Glutamatergic neuron (in vitro differentiated cells): ENCODE measurements around the gene KRTAP10-7. TPM values are rescaled to one million over a fixed set of nuclear protein-coding genes. Genes with fewer than 3 reads are reported as not detected.
"Not testable (repeated sequence)": the region's sequence is repeated elsewhere in the genome, so short reads cannot be mapped to it uniquely, and the experiment has no call there.

Experiments
- DNase-seq: peaks from one replicate; pipeline ENCODE4 v3.0.0; 2022
- H3K27ac Mint-ChIP-seq: one replicate; pipeline ENCODE4 v1.8.0; 2020; ENCODE audit warnings: mild to moderate bottlenecking, mixed read lengths, inconsistent platforms; ENCODE audit not compliant: unreplicated experiment
- H3K27me3 Mint-ChIP-seq: one replicate; pipeline ENCODE4 v1.8.0; 2020; ENCODE audit warnings: mild to moderate bottlenecking, moderate library complexity, mixed read lengths, inconsistent platforms; ENCODE audit not compliant: unreplicated experiment
- H3K36me3 Mint-ChIP-seq: one replicate; pipeline ENCODE4 v1.8.0; 2020; ENCODE audit warnings: mild to moderate bottlenecking, mixed read lengths, inconsistent platforms; ENCODE audit not compliant: unreplicated experiment
- H3K4me1 Mint-ChIP-seq: one replicate; pipeline ENCODE4 v1.8.0; 2020; ENCODE audit warnings: mild to moderate bottlenecking, low read depth, mixed read lengths, inconsistent platforms; ENCODE audit not compliant: unreplicated experiment
- H3K4me3 Mint-ChIP-seq: one replicate; pipeline ENCODE4 v1.8.0; 2020; ENCODE audit warnings: mild to moderate bottlenecking, mixed read lengths, inconsistent platforms; ENCODE audit not compliant: unreplicated experiment
- H3K9me3 Mint-ChIP-seq: one replicate; pipeline ENCODE4 v1.8.0; 2020; ENCODE audit warnings: mild to moderate bottlenecking, moderate library complexity, mixed read lengths, inconsistent platforms; ENCODE audit not compliant: unreplicated experiment
- total RNA-seq: library from RNA; stranded (reverse); fragmentation: NEBNext Ultra II Directional; extraction: Animal tissue kit (Norgen Biotek cat#: 25700); gene quantifications from one replicate; pipeline ENCODE4 v1.2.1, GENCODE V29; 2021; ENCODE audit not compliant: unreplicated experiment
- TF ChIP-seq, protein P1 (sequence below): fragments of 200-600 bp; sonication (generic); IDR thresholded peaks from one replicate; pipeline ENCODE4 v1.5.0; 2021; ENCODE audit not compliant: partially characterized antibody, unreplicated experiment

KRTAP10-7 gene
- total RNA-seq, 1 donor from 2014 or later = not detected

DNA sequence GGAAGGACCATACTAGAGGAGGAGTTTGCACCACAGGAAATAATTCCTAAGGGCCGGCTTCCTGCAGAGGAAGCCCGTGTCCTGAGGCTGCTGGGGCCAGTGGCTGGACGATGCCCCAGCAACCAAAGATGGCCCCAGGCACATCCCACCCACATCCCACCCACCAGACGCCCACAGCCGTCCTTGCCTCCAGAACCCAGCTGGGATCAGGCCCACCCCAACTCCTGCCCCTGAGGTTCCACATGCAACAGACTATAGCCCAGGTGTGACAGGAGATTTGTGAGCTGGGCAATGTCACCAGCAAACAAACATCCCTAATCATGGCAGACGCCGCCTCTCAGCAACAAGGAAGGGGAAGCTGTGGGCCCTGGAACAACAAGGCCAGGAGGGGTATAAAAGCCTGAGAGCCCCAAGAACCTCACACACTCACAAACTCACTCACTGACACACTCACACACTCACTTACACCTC is 26.3 kb downstream of the KRTAP10-7 start, which contains the start of gene KRTAP10-9:
KRTAP10-9 (plus strand) TSS at position 421 of the 471 bp plus-strand sequence. CDS start 79 bp downstream, outside the sequence.
- no peak for DNase-seq
- Mint-ChIP-seq H3K36me3 (peaks cover 50% of the 10 kb centered on the region), H3K27ac (peak within 1 kb of the TSS; percentile 22)

GRCh38 chr21:44627181-44627822 is 26.9 kb downstream of the KRTAP10-7 start:
- not testable (repeated sequence) for H3K27me3 Mint-ChIP-seq, H3K4me3 Mint-ChIP-seq, H3K4me1 Mint-ChIP-seq, DNase-seq
- Mint-ChIP-seq H3K9me3 (peaks cover 16% of the 10 kb centered on the region), H3K27ac (peak overlapping the region; percentile 22), H3K36me3 (peaks cover 54% of the 10 kb centered on the region)

More for the DNA sequence above, 26.3 kb downstream of the KRTAP10-7 start, which contains the start of gene KRTAP10-9:
- H3K4me3 Mint-ChIP-seq = no peak within 1 kb of the TSS
- H3K9me3 Mint-ChIP-seq = peaks cover 15% of the 10 kb centered on the region
- H3K4me1 Mint-ChIP-seq = peaks cover 2% of the 10 kb centered on the region
- TF ChIP-seq, protein P1, sequence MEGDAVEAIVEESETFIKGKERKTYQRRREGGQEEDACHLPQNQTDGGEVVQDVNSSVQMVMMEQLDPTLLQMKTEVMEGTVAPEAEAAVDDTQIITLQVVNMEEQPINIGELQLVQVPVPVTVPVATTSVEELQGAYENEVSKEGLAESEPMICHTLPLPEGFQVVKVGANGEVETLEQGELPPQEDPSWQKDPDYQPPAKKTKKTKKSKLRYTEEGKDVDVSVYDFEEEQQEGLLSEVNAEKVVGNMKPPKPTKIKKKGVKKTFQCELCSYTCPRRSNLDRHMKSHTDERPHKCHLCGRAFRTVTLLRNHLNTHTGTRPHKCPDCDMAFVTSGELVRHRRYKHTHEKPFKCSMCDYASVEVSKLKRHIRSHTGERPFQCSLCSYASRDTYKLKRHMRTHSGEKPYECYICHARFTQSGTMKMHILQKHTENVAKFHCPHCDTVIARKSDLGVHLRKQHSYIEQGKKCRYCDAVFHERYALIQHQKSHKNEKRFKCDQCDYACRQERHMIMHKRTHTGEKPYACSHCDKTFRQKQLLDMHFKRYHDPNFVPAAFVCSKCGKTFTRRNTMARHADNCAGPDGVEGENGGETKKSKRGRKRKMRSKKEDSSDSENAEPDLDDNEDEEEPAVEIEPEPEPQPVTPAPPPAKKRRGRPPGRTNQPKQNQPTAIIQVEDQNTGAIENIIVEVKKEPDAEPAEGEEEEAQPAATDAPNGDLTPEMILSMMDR = no peak
- H3K27me3 Mint-ChIP-seq = peaks cover 3% of the 10 kb centered on the region

DNA sequence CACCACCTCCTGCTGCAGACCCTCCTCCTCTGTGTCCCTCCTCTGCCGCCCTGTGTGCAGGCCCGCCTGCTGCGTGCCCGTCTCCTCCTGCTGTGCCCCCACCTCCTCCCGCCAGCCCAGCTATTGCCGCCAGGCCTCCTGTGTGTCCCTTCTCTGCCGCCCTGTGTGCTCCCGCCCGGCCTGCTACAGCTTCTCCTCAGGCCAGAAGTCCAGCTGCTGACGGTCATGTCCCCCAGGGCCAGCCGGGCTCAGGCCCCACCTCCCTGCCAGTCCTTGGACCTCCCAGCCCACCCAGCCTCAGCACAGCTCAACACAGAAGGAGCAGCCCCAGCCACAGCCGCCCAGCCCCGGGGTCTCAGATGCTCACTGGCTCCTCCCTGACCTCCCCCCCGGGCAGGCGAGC is 27.4 kb downstream of the KRTAP10-7 start:
- H3K4me3 Mint-ChIP-seq, DNase-seq, H3K27me3 Mint-ChIP-seq, H3K4me1 Mint-ChIP-seq: not testable (repeated sequence)
- peaks cover 16% of the 10 kb centered on the region for H3K9me3 Mint-ChIP-seq
- H3K36me3 Mint-ChIP-seq = peaks cover 50% of the 10 kb centered on the region
- H3K27ac Mint-ChIP-seq = peak overlapping the region; percentile 22

- H3K36me3 Mint-ChIP-seq = peaks cover 48% of the 10 kb centered on the region
- peaks cover 2% of the 10 kb centered on the region for H3K4me1 Mint-ChIP-seq
- H3K27me3 Mint-ChIP-seq = peaks cover 3% of the 10 kb centered on the region
- DNase-seq = no peak
- peaks cover 21% of the 10 kb centered on the region for H3K9me3 Mint-ChIP-seq
- TF ChIP-seq, protein P1 = no peak
- no peak overlapping the region for H3K4me3 Mint-ChIP-seq
- no peak overlapping the region for H3K27ac Mint-ChIP-seq
These were observed 28.5 kb downstream of the KRTAP10-7 start for GRCh38 chr21:44628707-44629391.

GRCh38 chr21:44630440-44630839 is 30.0 kb downstream of the KRTAP10-7 start:
- Mint-ChIP-seq H3K27ac (no peak overlapping the region), H3K9me3 (peaks cover 15% of the 10 kb centered on the region), H3K27me3 (peaks cover 3% of the 10 kb centered on the region), H3K4me3 (no peak overlapping the region), H3K4me1 (peaks cover 2% of the 10 kb centered on the region), H3K36me3 (peaks cover 35% of the 10 kb centered on the region)
- TF ChIP-seq, protein P1 = no peak
- no peak for DNase-seq

DNA sequence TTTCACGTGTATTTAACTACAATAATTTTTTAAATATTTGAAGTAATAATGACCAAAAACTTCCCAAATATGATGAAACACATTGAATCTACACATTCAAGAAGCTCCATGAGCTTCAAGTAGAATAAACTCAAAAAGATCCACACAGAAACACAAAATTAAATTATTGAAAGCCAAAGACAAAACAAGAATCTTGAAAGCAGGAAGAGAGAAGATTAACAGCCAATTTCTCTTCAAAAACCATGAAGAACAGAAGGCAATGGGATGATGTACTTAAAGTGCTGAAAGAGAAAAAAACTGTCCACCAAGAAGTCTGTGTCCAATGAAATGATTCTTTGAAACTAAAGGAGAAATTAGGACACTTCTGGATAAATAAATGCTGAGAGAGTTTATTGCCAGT is 31.7 kb downstream of the KRTAP10-7 start:
- no peak overlapping the region for H3K27ac Mint-ChIP-seq
- H3K4me1 Mint-ChIP-seq = peaks cover 2% of the 10 kb centered on the region
- TF ChIP-seq, protein P1 = no peak
- peaks cover 35% of the 10 kb centered on the region for H3K36me3 Mint-ChIP-seq
- peaks cover 15% of the 10 kb centered on the region for H3K9me3 Mint-ChIP-seq
- DNase-seq = no peak
- H3K4me3 Mint-ChIP-seq = no peak overlapping the region
- H3K27me3 Mint-ChIP-seq = peaks cover 3% of the 10 kb centered on the region
